ENCODE measurements around the gene EFNA5. TPM values are rescaled to one million over a fixed set of nuclear protein-coding genes. Genes with fewer than 3 reads are reported as not detected.
A peak's percentile ranks its signal among the peaks of the same experiment; 100 is the strongest.

The EFNA5 gene
- total and polyA plus RNA-seq, 10 of the 15 experiments (the other 5 are each of a cell fraction or from before 2014, with no cell fraction given): 0.19 to 12.6 (median 3.9) TPM

- TF ChIP-seq ZNF592 (IDR thresholded peaks at IDR 0.05) (no peak), SMARCA5 (IDR thresholded peaks at IDR 0.05) (peak; percentile 70; the same call in 1 of the 2 replicates), BHLHE40 (IDR thresholded peaks at IDR 0.05; ENCODE audit: borderline replicate concordance in 1 of 2, low read depth in 2 of 2, low read length in 1 of 2) (peak; percentile 31 to 60; a peak in 2 of 4 replicates), ZSCAN29 (IDR thresholded peaks at IDR 0.05) (peak; percentile 26; the same call in 1 of the 2 replicates), MEF2A (IDR thresholded peaks at IDR 0.05; ENCODE audit: insufficient read depth, low read depth, low read length) (0 out of 2 replicates have a peak, but pooled peaks have one; percentile 6), RAD21 (IDR thresholded peaks at IDR 0.05; ENCODE audit: insufficient read depth, low read depth, low read length) (peak; percentile 98), TARDBP (IDR thresholded peaks at IDR 0.05; ENCODE audit: borderline replicate concordance) (0 out of 2 replicates have a peak, but pooled peaks have one; percentile 59), TCF12 (IDR thresholded peaks at IDR 0.05; ENCODE audit: low read depth, low read length) (no peak), IKZF2 (IDR thresholded peaks at IDR 0.05) (peak; percentile 58 to 59), RB1 (IDR thresholded peaks at IDR 0.05; ENCODE audit: borderline replicate concordance) (peak; percentile 57; the same call in 1 of the 2 replicates), SPI1 (IDR thresholded peaks at IDR 0.05; ENCODE audit: borderline replicate concordance, insufficient read depth, low read depth, low read length) (no peak), NFXL1 (IDR thresholded peaks at IDR 0.05; ENCODE audit: borderline replicate concordance) (no peak), YY1 (IDR thresholded peaks at IDR 0.05; ENCODE audit: low read depth, low read length) (peak; percentile 77), STAT3 (IDR thresholded peaks at IDR 0.05; ENCODE audit: low read depth, low read length) (no peak)
- TF ChIP-seq, protein P1, sequence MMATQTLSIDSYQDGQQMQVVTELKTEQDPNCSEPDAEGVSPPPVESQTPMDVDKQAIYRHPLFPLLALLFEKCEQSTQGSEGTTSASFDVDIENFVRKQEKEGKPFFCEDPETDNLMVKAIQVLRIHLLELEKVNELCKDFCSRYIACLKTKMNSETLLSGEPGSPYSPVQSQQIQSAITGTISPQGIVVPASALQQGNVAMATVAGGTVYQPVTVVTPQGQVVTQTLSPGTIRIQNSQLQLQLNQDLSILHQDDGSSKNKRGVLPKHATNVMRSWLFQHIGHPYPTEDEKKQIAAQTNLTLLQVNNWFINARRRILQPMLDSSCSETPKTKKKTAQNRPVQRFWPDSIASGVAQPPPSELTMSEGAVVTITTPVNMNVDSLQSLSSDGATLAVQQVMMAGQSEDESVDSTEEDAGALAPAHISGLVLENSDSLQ (IDR thresholded peaks at IDR 0.05): 0 out of 2 replicates have a peak, but pooled peaks have one; percentile 51
- TF ChIP-seq, protein P2, sequence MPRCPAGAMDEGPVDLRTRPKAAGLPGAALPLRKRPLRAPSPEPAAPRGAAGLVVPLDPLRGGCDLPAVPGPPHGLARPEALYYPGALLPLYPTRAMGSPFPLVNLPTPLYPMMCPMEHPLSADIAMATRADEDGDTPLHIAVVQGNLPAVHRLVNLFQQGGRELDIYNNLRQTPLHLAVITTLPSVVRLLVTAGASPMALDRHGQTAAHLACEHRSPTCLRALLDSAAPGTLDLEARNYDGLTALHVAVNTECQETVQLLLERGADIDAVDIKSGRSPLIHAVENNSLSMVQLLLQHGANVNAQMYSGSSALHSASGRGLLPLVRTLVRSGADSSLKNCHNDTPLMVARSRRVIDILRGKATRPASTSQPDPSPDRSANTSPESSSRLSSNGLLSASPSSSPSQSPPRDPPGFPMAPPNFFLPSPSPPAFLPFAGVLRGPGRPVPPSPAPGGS (IDR thresholded peaks at IDR 0.05; ENCODE audit: borderline replicate concordance, insufficient read depth, low read depth, low read length, poor library complexity, severe bottlenecking): no peak
- TF ChIP-seq, protein P3, sequence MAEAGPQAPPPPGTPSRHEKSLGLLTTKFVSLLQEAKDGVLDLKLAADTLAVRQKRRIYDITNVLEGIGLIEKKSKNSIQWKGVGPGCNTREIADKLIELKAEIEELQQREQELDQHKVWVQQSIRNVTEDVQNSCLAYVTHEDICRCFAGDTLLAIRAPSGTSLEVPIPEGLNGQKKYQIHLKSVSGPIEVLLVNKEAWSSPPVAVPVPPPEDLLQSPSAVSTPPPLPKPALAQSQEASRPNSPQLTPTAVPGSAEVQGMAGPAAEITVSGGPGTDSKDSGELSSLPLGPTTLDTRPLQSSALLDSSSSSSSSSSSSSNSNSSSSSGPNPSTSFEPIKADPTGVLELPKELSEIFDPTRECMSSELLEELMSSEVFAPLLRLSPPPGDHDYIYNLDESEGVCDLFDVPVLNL (IDR thresholded peaks at IDR 0.05; ENCODE audit: low read depth, low read length): 0 out of 2 replicates have a peak, but pooled peaks have one; percentile 22
- TF ChIP-seq, protein P4, sequence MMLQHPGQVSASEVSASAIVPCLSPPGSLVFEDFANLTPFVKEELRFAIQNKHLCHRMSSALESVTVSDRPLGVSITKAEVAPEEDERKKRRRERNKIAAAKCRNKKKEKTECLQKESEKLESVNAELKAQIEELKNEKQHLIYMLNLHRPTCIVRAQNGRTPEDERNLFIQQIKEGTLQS (IDR thresholded peaks at IDR 0.05; ENCODE audit: borderline replicate concordance, extremely low read depth, low read depth, low read length): no peak
These were observed 2.8 kb upstream of the EFNA5 start (continued) for GRCh38 chr5:107673368-107674136.
